Measurements from ENCODE around the gene FER. TPM values are rescaled to one million over a fixed set of nuclear protein-coding genes. Genes with fewer than 3 reads are reported as not detected.

Gene FER
- total and polyA plus RNA-seq, 9 of the 15 experiments (the other 6 are each of a cell fraction or from before 2014, with no cell fraction given), result 6.7 to 18.2 (median 8.9) TPM

- H3K4me1 ChIP-seq (replicated peaks in 1 of 2; ENCODE audit: control insufficient read depth in 2 of 2, insufficient read depth in 2 of 2, low read length in 2 of 2), result no peaks in the 10 kb centered on the region
- DNase-seq (ENCODE audit: extremely low read depth in 1 of 4, low spot score in 3 of 4), result no peak
- no peaks in the 10 kb centered on the region for H3K27me3 ChIP-seq (ENCODE audit: control insufficient read depth in 2 of 2, insufficient read depth in 2 of 2, low read length in 2 of 2)
- no peaks in the 10 kb centered on the region for H3K9me3 ChIP-seq (replicated peaks; ENCODE audit: control insufficient read depth, insufficient read depth, low read depth, low read length)
- WGBS (ENCODE audit: insufficient coverage, low coverage, missing lambda C conversion rate), result 16% methylated on average over 1 of the region's 1 CpG
- no peak overlapping the region for H3K9ac ChIP-seq (ENCODE audit: insufficient read depth in 1 of 2, low read depth in 2 of 2, low read length in 2 of 2)
- no peak overlapping the region for H2AFZ ChIP-seq (ENCODE audit: low read depth, low read length)
- H3K9me1 ChIP-seq (ENCODE audit: control insufficient read depth, insufficient read depth, low read length), result no peaks in the 10 kb centered on the region
- H3K36me3 ChIP-seq (ENCODE audit: control insufficient read depth, insufficient read depth, low read length), result no peaks in the 10 kb centered on the region
- no peak overlapping the region for H3K4me3 ChIP-seq
- CTCF ChIA-PET (ENCODE audit: low intra/inter-chr PET ratio), result no interaction called here
- POLR2A ChIA-PET, result interaction anchor here (0.6 kb wide), 1 partner anchor 18 kb away, joined by 3 read pairs; no protein-coding TSS in a partner anchor
- H3K4me2 ChIP-seq (ENCODE audit: insufficient read depth, low read length), result no peak overlapping the region
- in situ Hi-C loops (cut with MboI) (no loop called here), intact Hi-C loops (cut with micrococcal nuclease) (no loop called here)
- ATAC-seq, result no peak
- no peak for FAIRE-seq
- H3K27ac ChIP-seq (ENCODE audit: extremely low read depth, low read depth, low read length), result no peak overlapping the region
- TF ChIP-seq ZNF384 (IDR thresholded peaks at IDR 0.05; ENCODE audit: low read depth, low read length) (no peak), CREB3 (tag; conservative IDR thresholded peaks at IDR 0.05; ENCODE audit: low read depth) (no peak), TCFL5 (CRISPR knock-in tag; conservative IDR thresholded peaks at IDR 0.05) (no peak), RBM22 (IDR thresholded peaks at IDR 0.05; ENCODE audit: low read depth, low read length, poor library complexity, severe bottlenecking) (no peak), CEBPG (CRISPR knock-in tag; IDR thresholded peaks at IDR 0.05) (no peak), CEBPG (tag; conservative IDR thresholded peaks at IDR 0.05 in 1 of 2, IDR thresholded peaks at IDR 0.05 in 1 of 2) (peak in 1 of 2 experiments; percentile 79; a peak in 2 of 4 replicates), MTF1 (CRISPR knock-in tag; IDR thresholded peaks at IDR 0.05; ENCODE audit: borderline replicate concordance) (no peak), SMARCC2 (IDR thresholded peaks at IDR 0.05; ENCODE audit: low read depth) (no peak), MNT (conservative IDR thresholded peaks at IDR 0.05) (no peak), PHF21A (IDR thresholded peaks at IDR 0.05; ENCODE audit: borderline replicate concordance, low read depth) (no peak), CEBPB (tag; IDR thresholded peaks at IDR 0.05) (peak; percentile 44; the same call in 1 of the 2 replicates), ZNF695 (CRISPR knock-in tag; IDR thresholded peaks at IDR 0.05) (no peak), DDX20 (tag; IDR thresholded peaks at IDR 0.05; ENCODE audit: low read depth) (no peak), ETS1 (conservative IDR thresholded peaks at IDR 0.05; ENCODE audit: control insufficient read depth, low read depth, low read length) (no peak)
- BruUV-seq (replicated peaks), result no TSS peak
- H4K20me1 ChIP-seq (replicated peaks; ENCODE audit: control insufficient read depth, insufficient read depth, low read length), result no peaks in the 10 kb centered on the region
- H3K79me2 ChIP-seq (ENCODE audit: control insufficient read depth, insufficient read depth, low read length), result no peaks in the 10 kb centered on the region
Measured at GRCh38 chr5:109016300-109016699, 268.6 kb downstream of the FER start.
